SU-DHL-6 (cell line): ENCODE measurements around the gene COL21A1.

Source experiments
- CTCF ChIP-seq: fragments of 200-600 bp; sonication (generic); IDR thresholded peaks from one replicate; pipeline ENCODE4 v1.5.1; 2017; ENCODE audit warnings: antibody characterized with exemption, mild to moderate bottlenecking, low read length, moderate library complexity; ENCODE audit not compliant: insufficient read depth, poor library complexity, severe bottlenecking
- EZH2phosphoT487 ChIP-seq: fragments of 200-600 bp; sonication (generic), shearing (Covaris generic); conservative IDR thresholded peaks from 2 replicates; pipeline ENCODE4 v1.6.1; 2018; ENCODE audit warnings: mild to moderate bottlenecking, antibody characterized with exemption, low read length, moderate library complexity, mixed read lengths

GRCh38 chr6:56280126-56280525 lies 32.7 kb upstream of the COL21A1 start:
- TF ChIP-seq CTCF, result no peak
- TF ChIP-seq EZH2phosphoT487, result no peak
